GM10248 (cell line): ENCODE results near the gene TRAF3.
"Not testable (repeated sequence)": the region's sequence is repeated elsewhere in the genome, so short reads cannot be mapped to it uniquely, and the experiment has no call there.

ENCODE experiments used
- CTCF ChIA-PET: fragments of 300-600 bp; sonication (Branson Sonifier 250); formaldehyde crosslinking; extraction: SDS; loops from one replicate; lab custom pipeline; 2021; ENCODE audit warnings: antibody characterized with exemption; lab: Yijun Ruan, JAX
- POLR2A ChIA-PET: fragments of 350-650 bp; sonication (Branson Sonifier 250); formaldehyde crosslinking; extraction: SDS; loops from one replicate; lab custom pipeline; 2020; ENCODE audit warnings: antibody characterized with exemption; lab: Yijun Ruan, JAX
- DNase-seq: peaks from one replicate; pipeline ENCODE4 v3.0.0; 2012; ENCODE audit errors: extremely low spot score
- TF ChIP-seq, protein P1 (sequence below): IDR thresholded peaks from 2 replicates; pipeline ENCODE4 v1.5.1; 2012; ENCODE audit warnings: mild to moderate bottlenecking, low read depth; ENCODE audit errors: extremely low read depth, missing control alignments, control extremely low read depth

Gene TRAF3

GRCh38 chr14:102923925-102924486 lies 146.8 kb downstream of the TRAF3 start:
- DNase-seq, result no peak
- TF ChIP-seq, protein P1, sequence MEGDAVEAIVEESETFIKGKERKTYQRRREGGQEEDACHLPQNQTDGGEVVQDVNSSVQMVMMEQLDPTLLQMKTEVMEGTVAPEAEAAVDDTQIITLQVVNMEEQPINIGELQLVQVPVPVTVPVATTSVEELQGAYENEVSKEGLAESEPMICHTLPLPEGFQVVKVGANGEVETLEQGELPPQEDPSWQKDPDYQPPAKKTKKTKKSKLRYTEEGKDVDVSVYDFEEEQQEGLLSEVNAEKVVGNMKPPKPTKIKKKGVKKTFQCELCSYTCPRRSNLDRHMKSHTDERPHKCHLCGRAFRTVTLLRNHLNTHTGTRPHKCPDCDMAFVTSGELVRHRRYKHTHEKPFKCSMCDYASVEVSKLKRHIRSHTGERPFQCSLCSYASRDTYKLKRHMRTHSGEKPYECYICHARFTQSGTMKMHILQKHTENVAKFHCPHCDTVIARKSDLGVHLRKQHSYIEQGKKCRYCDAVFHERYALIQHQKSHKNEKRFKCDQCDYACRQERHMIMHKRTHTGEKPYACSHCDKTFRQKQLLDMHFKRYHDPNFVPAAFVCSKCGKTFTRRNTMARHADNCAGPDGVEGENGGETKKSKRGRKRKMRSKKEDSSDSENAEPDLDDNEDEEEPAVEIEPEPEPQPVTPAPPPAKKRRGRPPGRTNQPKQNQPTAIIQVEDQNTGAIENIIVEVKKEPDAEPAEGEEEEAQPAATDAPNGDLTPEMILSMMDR, result no peak
- CTCF ChIA-PET, result interaction anchor here (1.4 to 1.5 kb wide), 2 partner anchors 11 to 228 kb away, joined by 3 to 4 read pairs; no protein-coding TSS in a partner anchor
- POLR2A ChIA-PET, result interaction anchor here (0.6 to 1.4 kb wide), 3 partner anchors 23 to 1097 kb away, joined by 3 to 8 read pairs (median 4); no protein-coding TSS in a partner anchor

DNA sequence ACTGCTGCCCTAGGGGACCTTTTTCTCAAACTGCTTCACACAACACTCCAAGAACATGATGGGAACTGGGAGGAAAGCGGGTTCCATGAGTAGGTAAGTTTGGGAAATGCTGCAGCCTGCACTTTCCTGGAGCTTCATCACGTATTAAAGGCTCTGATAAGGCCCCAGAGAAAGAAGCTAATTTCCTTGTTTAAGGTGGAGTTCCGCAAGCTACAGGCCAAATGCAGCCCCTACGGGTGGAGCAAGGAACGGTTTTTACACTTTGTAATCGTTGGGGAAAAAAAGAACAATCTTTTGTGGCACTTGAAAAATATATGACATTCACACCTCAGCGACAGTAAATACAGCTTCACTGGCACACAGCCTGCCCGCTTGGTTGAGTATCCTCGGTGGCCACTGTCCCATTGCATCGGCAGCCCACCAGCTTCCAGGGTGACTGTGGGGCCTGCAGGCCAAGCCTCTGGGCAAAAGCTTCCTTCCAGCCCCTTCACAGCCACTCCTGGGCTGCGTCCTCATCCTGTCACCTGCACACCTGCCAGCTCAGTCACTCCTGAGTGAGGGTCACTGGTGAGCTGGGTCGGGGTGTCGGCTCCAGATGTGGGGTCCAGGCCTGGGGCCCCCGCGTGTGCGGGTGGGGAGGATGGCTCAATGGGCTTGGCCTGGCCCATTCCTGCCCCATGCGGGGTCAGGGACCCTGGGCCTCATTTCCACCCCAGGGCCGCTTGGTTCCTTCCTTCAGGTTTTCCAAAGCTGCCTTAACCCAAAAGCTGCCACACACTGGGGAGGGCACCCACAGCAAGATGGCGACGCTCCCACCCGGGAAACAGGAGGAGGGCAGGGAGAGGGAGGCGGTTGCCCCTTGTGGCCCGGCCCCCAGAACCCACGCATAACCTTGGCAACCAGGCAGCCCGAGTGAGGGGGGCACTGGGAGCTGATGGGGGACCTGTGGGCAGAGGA lies 147.7 kb downstream of the TRAF3 start:
- ChIA-PET CTCF (interaction anchor here (0.7 to 1.5 kb wide), 3 partner anchors 10 to 229 kb away, joined by 3 to 4 read pairs (median 3); no protein-coding TSS in a partner anchor), POLR2A (interaction anchor here (0.6 to 1.4 kb wide), 2 partner anchors 24 to 192 kb away, joined by 4 to 8 read pairs; no protein-coding TSS in a partner anchor)

GRCh38 chr14:102925646-102926045 lies 148.4 kb downstream of the TRAF3 start:
- ChIA-PET CTCF (interaction anchor here (1.4 kb wide), 1 partner anchor 230 kb away, joined by 3 read pairs; no protein-coding TSS in a partner anchor), POLR2A (no interaction called here)
- TF ChIP-seq, protein P1, result no peak
- DNase-seq, result no peak

More for the DNA sequence above, 147.7 kb downstream of the TRAF3 start:
- TF ChIP-seq, protein P1, result no peak
- no peak for DNase-seq

DNA sequence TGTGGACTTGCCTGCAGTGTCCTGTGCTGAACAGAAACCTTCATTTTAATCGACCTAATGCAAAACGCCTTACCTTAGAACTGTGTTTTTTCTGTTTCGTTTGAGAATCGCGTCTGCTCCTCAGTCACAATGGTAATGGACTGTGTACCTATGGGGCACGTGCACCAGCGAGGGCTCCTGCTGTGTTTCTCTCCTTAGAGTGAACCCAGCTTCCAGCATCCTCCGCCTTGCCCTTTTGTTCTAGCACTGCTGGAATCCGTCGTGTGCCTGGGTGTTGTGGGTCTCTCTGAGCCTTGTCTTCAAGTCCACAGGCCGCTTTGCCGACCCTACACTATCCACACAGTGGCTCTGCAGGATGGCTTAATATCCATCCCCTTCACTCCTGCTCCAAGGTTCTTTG lies 148.9 kb downstream of the TRAF3 start:
- CTCF ChIA-PET, result no interaction called here
- POLR2A ChIA-PET, result no interaction called here
- no peak for DNase-seq
- TF ChIP-seq, protein P1, result no peak

DNA sequence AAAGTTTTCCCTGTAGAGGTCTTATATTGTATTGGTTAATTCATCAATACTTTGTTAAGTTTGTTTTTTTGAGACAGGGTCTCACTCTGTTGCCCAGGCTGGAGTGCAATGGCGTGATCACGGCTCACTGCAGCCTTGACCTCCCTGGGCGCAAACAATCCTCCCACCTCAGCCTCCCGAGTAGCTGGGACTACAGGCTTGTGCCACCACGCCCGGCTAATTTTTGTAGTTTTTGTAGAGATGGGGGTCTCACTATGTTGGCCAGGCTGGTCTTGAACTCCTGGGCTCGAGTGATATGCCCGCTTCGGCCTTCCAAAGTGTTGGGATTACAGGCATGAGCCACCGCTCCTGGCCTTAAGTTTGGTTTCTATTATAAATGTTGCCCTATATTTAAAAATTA lies 149.6 kb downstream of the TRAF3 start:
- DNase-seq, POLR2A ChIA-PET, CTCF ChIA-PET: not testable (repeated sequence)

DNA sequence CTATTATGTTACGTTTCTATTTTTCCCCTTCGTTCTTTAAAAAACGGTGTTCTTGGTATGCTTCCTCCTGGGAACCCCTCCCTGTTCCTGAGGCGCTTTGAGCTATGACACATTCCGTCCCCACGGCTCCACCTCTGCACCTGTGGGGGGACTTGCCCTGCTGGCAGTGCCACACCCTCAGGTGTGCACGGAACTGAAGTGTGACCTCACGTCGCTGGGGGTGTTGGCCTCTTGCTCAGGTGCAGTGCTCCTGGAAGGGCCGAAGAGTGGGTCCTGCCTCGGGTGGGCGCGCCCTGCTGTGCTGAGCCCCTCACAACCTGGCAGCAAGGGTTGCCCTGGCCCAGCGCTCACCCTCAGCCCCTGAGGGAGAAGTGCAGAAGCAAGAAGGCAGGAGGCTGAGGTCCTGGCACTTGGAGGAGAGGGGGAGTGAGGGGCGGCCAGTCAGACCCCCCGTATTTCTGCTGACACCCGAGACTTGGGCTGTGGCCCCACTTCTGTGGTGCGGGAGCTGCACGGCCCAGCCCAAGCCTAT lies 150.2 kb downstream of the TRAF3 start:
- CTCF ChIA-PET, result interaction anchor here (1.4 kb wide), 1 partner anchor 10 kb away, joined by 5 read pairs; no protein-coding TSS in a partner anchor
- POLR2A ChIA-PET, result no interaction called here
- no peak for DNase-seq
- TF ChIP-seq, protein P1, result no peak
